NOMO-1 treated with DMSO at 0.1 percent for 48 hours (cell line): ENCODE data around the gene TRMT5.
A peak's percentile ranks its signal among the peaks of the same experiment; 100 is the strongest.

ENCODE experiments used
- DNase-seq: peaks from one replicate; lab custom pipeline; 2025; ENCODE audit not compliant: unreplicated experiment; lab: John Stamatoyannopoulos, UW

Gene TRMT5

DNA sequence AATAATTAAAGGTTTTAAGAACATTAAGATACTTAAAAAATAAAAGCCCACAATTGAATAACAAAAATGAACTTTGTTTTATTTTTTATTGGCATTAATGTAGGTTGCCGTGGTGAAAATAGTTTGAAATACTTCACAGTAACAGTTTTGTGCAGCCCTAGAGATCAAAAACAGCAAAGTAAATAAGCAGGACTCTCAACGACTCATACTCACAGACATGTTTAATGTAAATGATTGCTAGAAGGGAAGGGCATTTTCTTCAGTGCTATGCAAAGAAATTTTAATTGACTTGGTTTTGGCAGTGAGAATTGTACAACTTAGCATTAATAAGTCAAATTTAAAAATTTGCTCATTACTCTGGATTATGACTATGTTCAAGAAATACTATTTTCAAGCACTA is 16.0 kb downstream of the TRMT5 start:
- no peak for DNase-seq

DNA sequence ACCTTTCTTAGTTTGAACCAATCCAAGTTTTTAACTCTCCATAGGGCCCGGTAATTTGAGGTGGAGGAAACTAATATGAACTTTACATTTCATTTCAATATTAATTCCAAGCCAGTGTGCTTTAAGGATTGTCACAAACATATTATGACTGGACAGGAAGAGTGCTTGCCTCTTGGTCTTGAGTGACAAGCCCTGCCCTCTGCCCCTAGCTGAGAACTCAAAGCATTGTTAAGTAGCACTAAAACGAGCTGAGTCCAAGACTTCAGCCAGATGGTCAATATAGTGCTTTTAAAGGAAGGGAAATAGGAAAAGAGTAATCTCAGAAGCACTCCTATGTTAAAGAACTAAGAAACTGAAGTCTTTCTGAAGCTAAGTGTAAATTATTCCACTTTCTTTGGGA is 17.1 kb downstream of the TRMT5 start:
- no peak for DNase-seq

DNA sequence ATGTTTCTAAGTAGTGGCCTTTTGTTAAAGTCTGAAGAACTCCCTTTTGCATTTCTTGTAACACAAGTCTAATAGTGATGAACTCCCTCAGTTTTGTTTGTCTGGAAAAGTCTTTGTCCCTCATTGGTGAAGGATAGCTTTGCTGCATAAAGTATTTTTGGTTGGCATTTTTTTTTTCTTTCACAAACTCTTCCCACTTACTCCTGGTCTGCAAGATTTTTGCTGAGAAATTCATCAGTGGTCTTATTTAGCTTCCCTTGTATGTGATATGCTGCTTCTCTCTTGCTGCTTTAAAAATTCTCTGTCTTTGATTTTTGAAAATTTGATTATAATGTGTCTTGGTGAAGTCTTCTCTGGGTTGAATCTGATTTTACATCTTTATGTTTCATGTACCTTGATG is 22.7 kb downstream of the TRMT5 start:
- no peak for DNase-seq

DNA sequence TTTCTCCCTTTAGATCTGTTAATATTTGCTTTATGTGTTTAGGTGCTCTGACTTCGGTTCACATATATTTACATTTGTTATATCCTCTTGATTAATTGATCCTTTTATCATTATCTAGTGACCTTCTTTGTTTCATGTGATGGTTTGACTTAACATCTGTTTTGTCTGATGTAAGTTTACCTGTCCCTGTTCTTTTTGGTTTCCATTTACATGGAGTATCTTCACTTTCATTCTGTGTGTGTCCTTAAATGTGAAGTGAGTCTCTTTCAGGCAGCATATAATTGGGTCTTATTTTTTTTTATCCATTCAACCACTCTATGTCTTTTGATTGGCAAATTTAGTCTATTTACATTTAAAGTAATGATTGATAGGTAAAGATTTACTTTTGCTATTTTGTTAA is 24.2 kb downstream of the TRMT5 start:
- DNase-seq = no peak

DNA sequence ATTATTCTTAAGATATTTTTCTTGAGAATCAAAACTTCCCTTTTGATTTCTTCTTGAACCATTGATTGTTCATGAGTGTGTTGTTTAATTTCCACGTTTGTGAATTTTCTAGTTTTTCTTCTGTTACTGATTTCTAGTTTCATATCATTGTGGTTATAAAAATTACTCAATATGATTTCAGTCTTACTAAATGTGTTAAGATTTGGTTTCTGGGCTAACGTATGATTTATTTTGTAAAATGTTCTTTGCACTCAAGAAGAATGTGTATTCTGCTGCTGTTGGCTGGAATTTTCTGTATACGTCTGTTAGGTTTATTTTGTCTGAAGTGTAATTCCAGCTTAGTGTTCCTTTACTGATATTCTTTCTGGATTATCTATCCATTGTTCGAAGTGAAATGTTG is 24.7 kb downstream of the TRMT5 start:
- no peak for DNase-seq

DNA sequence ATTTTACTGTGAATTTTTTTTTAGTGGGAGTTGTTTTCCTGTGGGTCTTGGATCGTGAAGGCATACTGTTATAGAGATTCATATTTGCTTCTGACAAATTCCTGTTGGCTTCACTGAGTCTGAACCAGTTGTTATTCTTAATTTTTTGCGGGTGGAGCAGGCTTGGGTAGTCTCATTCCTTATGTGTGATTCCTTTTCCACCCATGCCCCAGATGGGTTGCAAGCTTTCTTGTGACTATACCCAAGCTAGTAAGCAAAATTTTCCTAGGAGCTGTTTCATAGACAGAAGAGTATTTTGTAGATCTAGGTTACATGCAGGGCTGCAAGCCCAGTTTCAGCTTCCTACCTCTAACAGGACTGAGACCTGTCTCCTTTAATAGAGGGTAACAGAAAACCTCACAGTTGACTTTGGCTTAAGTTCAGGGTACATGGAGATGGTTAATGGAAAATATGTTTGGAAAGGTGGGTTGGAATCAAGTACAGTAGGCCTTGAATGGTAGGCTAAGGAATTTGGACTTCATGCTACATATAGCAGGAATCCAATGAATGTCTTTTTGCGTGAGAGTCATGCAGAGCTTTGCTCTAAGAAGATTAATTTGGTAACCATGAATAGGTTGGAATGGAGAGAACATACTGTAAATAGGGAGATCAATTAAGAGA is 29.0 kb downstream of the TRMT5 start:
- DNase-seq = no peak

DNA sequence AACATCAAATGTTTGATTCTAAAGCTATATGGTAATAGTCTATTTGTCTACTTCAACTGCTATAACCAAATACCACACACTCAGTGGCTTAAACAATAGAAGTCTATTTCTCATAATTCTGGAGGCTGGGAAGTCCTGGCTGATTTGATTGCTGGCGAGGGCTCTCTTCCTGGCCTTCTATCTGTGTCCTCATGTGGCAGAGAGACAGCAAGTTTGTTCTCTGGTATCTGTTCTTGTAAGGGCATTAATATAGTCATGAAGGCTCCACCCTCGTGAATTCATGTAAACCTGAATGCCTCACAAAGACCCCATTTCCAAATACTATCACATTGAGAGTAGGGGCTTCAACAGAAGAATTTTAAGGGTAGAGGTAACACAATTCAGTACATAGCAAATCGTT is 34.1 kb downstream of the TRMT5 start:
- DNase-seq = no peak

DNA sequence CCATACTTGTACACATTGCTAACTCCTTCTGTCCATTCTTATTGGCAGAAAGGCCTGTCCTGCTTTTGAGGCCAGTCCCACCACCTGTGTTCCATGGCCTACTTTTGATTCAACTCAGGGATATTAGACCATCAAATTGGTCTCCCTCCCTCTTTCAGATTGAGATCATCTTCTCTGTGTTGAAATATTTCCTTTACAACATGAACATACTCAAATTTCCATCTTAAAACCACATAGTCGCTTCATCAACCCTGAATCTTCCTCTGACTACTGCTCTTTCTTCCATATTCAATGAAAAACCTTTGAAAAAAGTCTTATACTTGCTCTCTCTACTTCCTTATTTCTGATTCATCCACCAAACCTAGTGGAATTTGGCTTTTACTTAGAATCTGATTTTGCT is 34.9 kb downstream of the TRMT5 start:
- DNase-seq = peak; percentile 43

DNA sequence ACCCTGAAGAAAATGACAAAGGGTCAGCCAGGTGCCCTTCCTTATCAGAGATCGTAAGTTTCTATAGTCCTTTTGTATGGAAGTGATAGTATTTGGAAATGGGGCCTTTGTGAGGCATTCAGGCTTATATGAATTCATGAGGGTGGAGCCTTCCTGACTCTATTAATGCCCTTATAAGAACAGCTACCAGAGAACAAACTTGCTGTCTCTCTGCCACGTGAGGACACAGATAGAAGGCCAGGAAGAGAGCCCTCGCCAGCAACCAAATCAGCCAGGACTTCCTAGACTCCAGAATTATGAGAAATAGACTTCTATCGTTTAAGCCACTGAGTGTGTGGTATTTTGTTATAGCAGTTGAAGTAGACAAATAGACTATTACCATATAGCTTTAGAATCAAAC is 36.7 kb downstream of the TRMT5 start:
- DNase-seq = no peak

DNA sequence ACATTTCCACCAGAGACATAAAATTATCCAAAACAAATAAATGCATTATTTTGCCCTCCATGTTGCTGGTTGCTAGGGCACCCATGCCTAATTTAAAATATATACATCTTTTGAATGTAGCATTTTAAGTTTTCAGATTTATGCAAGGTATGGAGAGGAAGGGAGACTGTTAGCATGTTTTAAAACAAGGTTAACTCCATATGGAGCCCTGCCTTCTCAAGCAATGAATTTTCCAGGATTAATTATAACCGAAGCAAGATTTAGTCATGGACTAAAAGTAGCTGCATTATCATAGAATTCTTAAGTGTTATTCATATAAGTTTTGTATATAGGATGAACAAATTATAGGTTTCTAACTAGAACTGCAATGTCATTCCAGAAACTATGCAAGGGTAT is 37.2 kb downstream of the TRMT5 start:
- DNase-seq = no peak

DNA sequence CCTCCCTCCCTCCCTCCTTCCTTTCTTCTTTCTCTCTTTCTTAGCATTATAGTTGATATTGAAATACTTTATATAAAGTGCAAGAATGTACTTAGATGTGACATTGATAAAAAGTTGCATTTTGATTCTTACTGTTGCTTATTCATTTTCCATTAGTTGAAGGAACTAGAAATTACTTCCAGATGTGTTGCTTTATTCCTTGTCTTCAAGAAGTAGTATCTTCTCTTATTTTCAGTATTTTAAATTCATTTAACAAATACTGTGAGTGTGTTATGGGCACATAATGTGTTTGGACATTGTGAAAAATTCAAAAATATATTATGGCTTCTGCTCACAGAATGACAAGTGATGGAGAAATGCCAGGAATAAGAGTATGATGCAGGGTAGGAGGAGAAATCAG is 45.6 kb downstream of the TRMT5 start:
- DNase-seq = no peak

DNA sequence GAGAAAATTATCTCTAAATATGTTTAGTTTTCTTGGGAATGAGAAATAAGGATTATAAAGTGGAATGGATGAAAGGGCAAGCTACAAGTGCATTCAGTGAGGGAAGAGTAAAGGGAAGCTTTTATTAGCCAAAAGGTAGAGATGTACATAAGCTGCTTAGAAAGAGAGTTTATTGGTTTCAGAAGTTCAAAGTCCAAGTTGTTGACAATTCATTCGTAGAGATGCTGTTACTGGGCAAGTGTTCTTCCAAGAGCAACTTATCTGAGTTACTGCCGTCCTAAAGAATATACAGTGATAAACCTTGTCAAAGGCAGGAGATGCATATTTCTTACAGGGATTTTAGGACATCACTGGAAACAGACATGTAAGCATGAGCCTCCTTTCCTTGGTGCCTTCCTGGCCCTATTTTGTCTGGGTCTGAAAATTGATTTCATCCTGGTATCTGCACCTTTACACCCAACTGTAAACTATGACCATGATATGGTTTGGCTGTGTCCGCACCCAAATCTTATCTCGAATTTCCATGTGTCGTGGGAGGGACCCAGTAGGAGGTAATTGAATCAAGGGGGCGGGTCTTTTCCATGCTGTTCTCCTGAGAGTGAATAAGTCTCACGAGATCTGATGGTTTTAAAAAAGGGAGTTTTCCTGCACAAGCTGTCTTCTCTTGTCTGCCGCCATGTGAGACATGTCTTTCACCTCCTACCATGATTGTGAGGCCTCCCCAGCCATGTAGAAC is 46.8 kb downstream of the TRMT5 start:
- no peak for DNase-seq

DNA sequence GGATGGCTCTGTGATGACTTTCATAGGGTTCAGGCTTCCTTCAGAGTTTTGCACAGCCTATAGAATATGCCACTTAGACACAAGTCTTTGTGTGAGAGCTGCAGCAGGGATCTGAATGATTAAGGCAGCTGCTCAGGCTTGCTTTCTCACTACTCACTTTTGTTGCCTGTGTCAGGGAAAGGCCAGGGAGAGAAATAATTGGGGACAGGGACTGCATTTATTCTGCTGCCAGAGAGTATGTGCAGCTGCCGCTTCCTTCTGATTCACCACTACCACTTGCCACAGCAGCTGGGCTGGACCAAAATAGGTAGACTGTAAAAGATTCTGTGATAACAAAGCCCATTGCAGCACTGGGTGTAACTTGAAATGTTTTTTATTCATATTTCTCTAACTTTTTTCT is 49.7 kb downstream of the TRMT5 start:
- no peak for DNase-seq

DNA sequence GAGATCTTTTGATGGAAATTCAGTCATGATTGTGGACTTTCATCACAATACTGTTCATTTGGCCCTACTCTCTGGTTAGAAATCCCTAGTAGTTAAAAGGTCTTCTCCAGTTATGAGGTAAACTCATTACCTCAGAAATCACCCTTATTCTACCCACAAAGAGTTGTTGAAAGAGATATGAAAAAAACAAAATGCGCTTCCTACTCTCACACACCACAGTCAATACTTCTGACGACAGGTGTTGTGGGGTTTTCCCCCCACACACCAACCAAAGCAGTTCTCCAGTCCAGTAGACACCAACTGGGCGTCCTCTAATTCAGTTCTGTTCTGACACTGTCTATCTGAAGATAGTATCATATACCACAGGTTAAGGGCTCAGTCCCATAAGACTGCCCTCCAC is 54.9 kb downstream of the TRMT5 start:
- DNase-seq = no peak

DNA sequence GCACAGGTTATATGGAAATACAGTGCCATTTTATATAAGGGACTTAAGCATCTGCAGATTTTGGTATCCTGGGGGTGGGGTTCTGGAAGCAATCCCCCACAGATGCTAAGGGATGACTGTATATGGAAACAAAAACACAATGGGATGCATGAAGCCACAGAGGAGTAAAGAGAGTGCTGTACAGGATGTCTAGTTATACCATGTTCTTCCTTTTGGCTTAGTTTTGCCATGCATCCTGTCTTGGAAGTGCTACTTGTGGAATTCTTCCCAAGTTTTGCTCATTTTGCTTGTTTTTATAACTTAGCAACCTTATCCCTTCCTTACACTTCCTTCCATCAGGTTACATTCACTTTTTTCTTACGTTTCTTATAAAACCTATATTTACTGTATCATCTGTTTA is 55.6 kb downstream of the TRMT5 start:
- DNase-seq = no peak

DNA sequence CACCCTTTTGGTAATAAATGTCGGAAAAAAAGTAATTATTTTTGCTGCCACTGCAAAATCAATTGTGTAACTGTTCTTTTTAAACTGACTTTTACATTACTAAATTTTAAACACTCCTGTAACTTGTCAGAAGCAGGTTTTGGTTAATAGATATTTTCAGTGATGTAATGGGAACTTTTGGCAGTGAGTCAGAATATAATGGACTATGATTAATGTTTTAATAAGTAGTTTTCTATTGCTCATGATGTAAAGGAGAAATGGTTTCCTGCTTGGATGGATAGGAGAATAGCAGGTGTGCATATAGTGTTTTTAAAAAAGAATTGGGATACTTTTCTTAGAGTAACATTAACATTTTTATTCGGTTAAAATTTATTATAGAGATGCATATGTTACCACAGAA is 58.8 kb downstream of the TRMT5 start:
- no peak for DNase-seq
